Kidney (tissue), 14 donors: Measurements from ENCODE around the gene LRRC51. TPM values are rescaled to one million over a fixed set of nuclear protein-coding genes. Genes with fewer than 3 reads are reported as not detected.

Experiments
- DNase-seq, 5 donors: peaks; one replicate each; pipeline ENCODE4 v3.0.0-alpha.2; 2013 to 2020
- FAIRE-seq: peaks from 2 replicates; lab custom pipeline; 2012; peaks lifted over from hg19 to GRCh38; lab: Jason Lieb, UNC
- H3K27ac ChIP-seq, 2 donors: one replicate each; pipeline ENCODE4 v1.7.0; 2013; ENCODE audit warnings: low read depth in 2 of 2, low read length in 2 of 2, inconsistent platforms in 1 of 2
- H3K27me3 ChIP-seq: one replicate; pipeline ENCODE4 v1.7.1; 2013; ENCODE audit warnings: low read length, inconsistent platforms; ENCODE audit not compliant: control insufficient read depth, insufficient read depth
- H3K36me3 ChIP-seq, 3 donors: one replicate each; pipeline versions ENCODE4 v1.7.0 to v1.7.1; 2013; ENCODE audit warnings: low read length in 3 of 3, control low read depth in 1 of 3, inconsistent platforms in 1 of 3; ENCODE audit not compliant: insufficient read depth in 3 of 3, control insufficient read depth in 2 of 3
- H3K4me1 ChIP-seq, 3 donors: one replicate each; pipeline versions ENCODE4 v1.7.0 to v1.7.1; 2013; ENCODE audit warnings: low read length in 3 of 3, inconsistent platforms in 1 of 3, low read depth in 1 of 3; ENCODE audit not compliant: control insufficient read depth in 2 of 3, insufficient read depth in 2 of 3
- H3K4me3 ChIP-seq, 3 donors: one replicate each; pipeline versions ENCODE4 v1.7.0 to v1.8.1; 2013; ENCODE audit warnings: low read length in 3 of 3, control low read depth in 1 of 3, inconsistent platforms in 1 of 3
- H3K9ac ChIP-seq, 3 donors: one replicate each; pipeline versions ENCODE4 v1.7.0 to v1.7.1; 2013; ENCODE audit warnings: low read length in 3 of 3, control low read depth in 1 of 3, inconsistent platforms in 1 of 3
- H3K9me3 ChIP-seq, 3 donors: one replicate each; pipeline versions ENCODE4 v1.7.0 to v1.7.1; 2013; ENCODE audit warnings: low read length in 3 of 3, control low read depth in 1 of 3, inconsistent platforms in 1 of 3; ENCODE audit not compliant: control insufficient read depth in 2 of 3, insufficient read depth in 1 of 3
- CTCF ChIP-seq: IDR thresholded peaks from 3 replicates; pipeline ENCODE4 v1.5.1; 2012; ENCODE audit warnings: mild to moderate bottlenecking, moderate library complexity, borderline replicate concordance; ENCODE audit not compliant: insufficient read depth; ENCODE audit errors: extremely low read depth
- intact Hi-C: fragments of 100-400 bp; cut with DNase I; formaldehyde crosslinking; loops from one replicate; pipeline ENCODE4 v1.11.1; 2022
- polyA plus RNA-seq: library from polyadenylated mRNA; stranded (reverse); fragments of 350-450 nt; fragmentation: Illumina TruSeq; extraction: RNeasy Lipid Tissue Mini Kit (QIAGEN cat#74804); gene quantifications from one replicate; pipeline ENCODE4 v1.2.3, GENCODE V29; 2014; ENCODE audit warnings: low read depth, low replicate concordance; ENCODE audit not compliant: insufficient read depth
- total RNA-seq: library from RNA; stranded (reverse); fragmentation: NEBNext Ultra II Directional; extraction: Animal tissue kit (Norgen Biotek cat#: 25700); gene quantifications from one replicate; pipeline ENCODE4 v1.2.1, GENCODE V29; 2021
- donor health status: control.
- donor health status: control.
- donor health status: control.
- donor health status: control.
- donor health status: control.
- donor health status: DM: yes; HTN: yes; CAD: no.
- donor health status: Normal renal cell carcinoma (clear cell type).

Gene LRRC51
- total and polyA plus RNA-seq, 2 donors from 2014 or later: 23.3 to 28.9 TPM

GRCh38 chr11:72135891-72136683, 55.4 kb downstream of the LRRC51 start:
- Histone ChIP-seq H3K4me3 (no peak overlapping the region), H3K27ac (no peak overlapping the region), H3K4me1 (no peaks in the 10 kb centered on the region), H3K9me3 (no peaks in the 10 kb centered on the region), H3K27me3 (no peaks in the 10 kb centered on the region), H3K36me3 (no peaks in the 10 kb centered on the region), H3K9ac (no peak overlapping the region)
- TF ChIP-seq CTCF: no peak
- FAIRE-seq (no peak), DNase-seq (no peak)
- intact Hi-C loops: no loop called here

- H3K27ac ChIP-seq: no peak overlapping the region
- no peaks in the 10 kb centered on the region for H3K4me1 ChIP-seq
- H3K9ac ChIP-seq: no peak overlapping the region
- H3K9me3 ChIP-seq: no peaks in the 10 kb centered on the region
- FAIRE-seq (no peak), DNase-seq (no peak)
- H3K4me3 ChIP-seq: no peak overlapping the region
- H3K36me3 ChIP-seq: no peaks in the 10 kb centered on the region
- no peaks in the 10 kb centered on the region for H3K27me3 ChIP-seq
- TF ChIP-seq CTCF: no peak
- intact Hi-C loops: no loop called here
Measured at GRCh38 chr11:72136684-72137262, 56.1 kb downstream of the LRRC51 start.

- H3K36me3 ChIP-seq: no peaks in the 10 kb centered on the region
- H3K4me3 ChIP-seq: peak overlapping the region in 2 of 3 donors; percentile 29 to 38
- H3K9ac ChIP-seq: peak overlapping the region in 1 of 3 donors; percentile 26
- DNase-seq (peak in 4 of 5 donors; percentile 33 to 83 (median 42)), FAIRE-seq (no peak)
- intact Hi-C loops: no loop called here
- TF ChIP-seq CTCF: no peak
- no peaks in the 10 kb centered on the region for H3K4me1 ChIP-seq
- no peaks in the 10 kb centered on the region for H3K27me3 ChIP-seq
- H3K9me3 ChIP-seq: no peaks in the 10 kb centered on the region
- H3K27ac ChIP-seq: no peak overlapping the region
Measured at GRCh38 chr11:72138821-72139390, 58.3 kb downstream of the LRRC51 start.
